Fibroblast of the aortic adventitia (primary cell): ENCODE results near the gene KCNMB3. TPM values are rescaled to one million over a fixed set of nuclear protein-coding genes. Genes with fewer than 3 reads are reported as not detected.

Source experiments
- DNase-seq: peaks from one replicate; pipeline ENCODE4 v3.0.0-alpha.2; 2010; ENCODE audit warnings: low read depth
- H3K4me3 ChIP-seq: 2 replicates; pipeline ENCODE4 v1.5.1; 2011; ENCODE audit warnings: low read depth, mild to moderate bottlenecking, control low read depth, low read length, moderate library complexity
- total RNA-seq: library from RNA; depleted of rRNA; stranded (reverse); fragments of >200 nt; gene quantifications from 2 replicates; pipeline ENCODE4 v1.2.3, GENCODE V29; 2012; ENCODE audit warnings: low replicate concordance
- TF ChIP-seq, protein P1 (sequence below): IDR thresholded peaks from 2 replicates; pipeline ENCODE4 v1.5.1; 2011; ENCODE audit warnings: mild to moderate bottlenecking, low read length, control low read depth, inconsistent platforms; ENCODE audit not compliant: insufficient read depth

KCNMB3 gene
- total RNA-seq, 1 donor, result 2.2 TPM

DNA sequence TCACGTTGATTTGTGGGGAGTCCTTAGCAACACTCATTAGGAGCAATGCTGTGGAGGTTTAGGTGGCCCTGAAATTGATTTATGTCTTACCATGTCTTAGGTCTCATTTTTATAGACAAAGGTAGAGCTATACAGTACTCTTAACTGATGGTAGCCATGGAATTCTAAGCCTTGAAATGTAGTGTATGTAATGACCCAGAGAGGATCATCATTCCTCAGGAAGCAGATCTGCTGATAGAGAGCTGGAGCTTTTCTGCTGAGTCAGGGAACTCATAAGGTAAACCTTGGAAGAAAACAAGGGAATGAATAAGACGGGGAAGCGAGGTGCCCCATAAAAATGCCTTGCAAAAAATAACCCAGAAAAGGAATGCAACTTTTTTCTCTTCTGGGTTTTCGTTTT, 37.9 kb upstream of the KCNMB3 start:
- no peak overlapping the region for H3K4me3 ChIP-seq
- TF ChIP-seq, protein P1, sequence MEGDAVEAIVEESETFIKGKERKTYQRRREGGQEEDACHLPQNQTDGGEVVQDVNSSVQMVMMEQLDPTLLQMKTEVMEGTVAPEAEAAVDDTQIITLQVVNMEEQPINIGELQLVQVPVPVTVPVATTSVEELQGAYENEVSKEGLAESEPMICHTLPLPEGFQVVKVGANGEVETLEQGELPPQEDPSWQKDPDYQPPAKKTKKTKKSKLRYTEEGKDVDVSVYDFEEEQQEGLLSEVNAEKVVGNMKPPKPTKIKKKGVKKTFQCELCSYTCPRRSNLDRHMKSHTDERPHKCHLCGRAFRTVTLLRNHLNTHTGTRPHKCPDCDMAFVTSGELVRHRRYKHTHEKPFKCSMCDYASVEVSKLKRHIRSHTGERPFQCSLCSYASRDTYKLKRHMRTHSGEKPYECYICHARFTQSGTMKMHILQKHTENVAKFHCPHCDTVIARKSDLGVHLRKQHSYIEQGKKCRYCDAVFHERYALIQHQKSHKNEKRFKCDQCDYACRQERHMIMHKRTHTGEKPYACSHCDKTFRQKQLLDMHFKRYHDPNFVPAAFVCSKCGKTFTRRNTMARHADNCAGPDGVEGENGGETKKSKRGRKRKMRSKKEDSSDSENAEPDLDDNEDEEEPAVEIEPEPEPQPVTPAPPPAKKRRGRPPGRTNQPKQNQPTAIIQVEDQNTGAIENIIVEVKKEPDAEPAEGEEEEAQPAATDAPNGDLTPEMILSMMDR, result no peak
- no peak for DNase-seq

GRCh38 chr3:179286331-179286730, 35.4 kb upstream of the KCNMB3 start:
- no peak for DNase-seq
- TF ChIP-seq, protein P1, result no peak

GRCh38 chr3:179281825-179282224, 30.9 kb upstream of the KCNMB3 start:
- DNase-seq, result no peak
- TF ChIP-seq, protein P1, result no peak
- H3K4me3 ChIP-seq, result no peak overlapping the region

More at GRCh38 chr3:179286331-179286730, 35.4 kb upstream of the KCNMB3 start:
- H3K4me3 ChIP-seq, result no peak overlapping the region

- no peak overlapping the region for H3K4me3 ChIP-seq
- TF ChIP-seq, protein P1, result no peak
- DNase-seq, result no peak
These were observed 28.9 kb upstream of the KCNMB3 start for GRCh38 chr3:179279837-179280236.

GRCh38 chr3:179278932-179279693, 28.2 kb upstream of the KCNMB3 start:
- no peak overlapping the region for H3K4me3 ChIP-seq
- no peak for DNase-seq
- TF ChIP-seq, protein P1, result no peak

DNA sequence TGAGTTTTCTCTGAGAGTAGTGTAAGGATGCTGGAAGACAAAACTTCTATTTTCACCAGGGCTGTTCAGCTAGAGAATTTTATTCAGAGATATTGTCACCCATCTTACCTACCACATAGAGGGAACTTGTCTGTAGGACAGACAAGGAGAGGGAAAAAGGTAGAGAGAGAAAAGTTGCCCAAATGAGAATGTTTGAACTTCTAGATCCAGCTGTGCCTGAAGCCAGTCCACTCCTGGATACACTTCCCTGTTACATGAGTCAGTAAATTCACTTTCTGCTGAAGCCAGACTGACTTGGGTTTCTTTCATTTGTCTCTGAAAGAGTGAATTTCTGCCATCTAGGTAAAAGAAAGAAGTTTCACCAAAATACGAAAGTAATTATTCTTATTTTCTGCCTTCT, 27.2 kb upstream of the KCNMB3 start:
- no peak for DNase-seq
- no peak overlapping the region for H3K4me3 ChIP-seq
- TF ChIP-seq, protein P1, result no peak

- no peak overlapping the region for H3K4me3 ChIP-seq
- no peak for DNase-seq
- TF ChIP-seq, protein P1, result no peak
These were observed 25.8 kb upstream of the KCNMB3 start for GRCh38 chr3:179276743-179277142.
